Gastrocnemius medialis (tissue), 4 donors: ENCODE measurements around the gene TDRD12. TPM values are rescaled to one million over a fixed set of nuclear protein-coding genes. Genes with fewer than 3 reads are reported as not detected.

ENCODE experiments used
- ATAC-seq, 2 donors: fragments of 150-250 bp; one replicate each; pipeline ENCODE4 v1.9.1; 2016
- DNase-seq, 2 donors: peaks; one replicate each; pipeline ENCODE4 v3.0.0-alpha.2; 2019
- H3K27ac ChIP-seq, 4 donors: fragments of 200-600 bp; sonication (generic); 1 replicate in 1 of 4; 2 replicates in 3 of 4; pipeline ENCODE4 v1.5.1; 2016 to 2018; ENCODE audit warnings: mild to moderate bottlenecking in 2 of 4, moderate library complexity in 1 of 4
- H3K27me3 ChIP-seq, 3 donors: fragments of 200-600 bp; sonication (generic) in 2 of 3; 1 replicate in 1 of 3; 2 replicates in 2 of 3; pipeline versions ENCODE4 v1.5.1 to v1.6.0; 2016 to 2019; ENCODE audit warnings: mild to moderate bottlenecking in 1 of 3, moderate library complexity in 1 of 3
- H3K36me3 ChIP-seq, 2 donors: fragments of 200-600 bp; sonication (generic) in 1 of 2; one replicate each; pipeline ENCODE4 v1.5.1; 2017 to 2018
- H3K4me1 ChIP-seq, 2 donors: fragments of 200-600 bp; sonication (generic) in 1 of 2; one replicate each; pipeline ENCODE4 v1.5.1; 2016 to 2017; ENCODE audit warnings: mild to moderate bottlenecking in 2 of 2
- H3K4me3 ChIP-seq, 4 donors: fragments of 200-600 bp; sonication (generic) in 3 of 4; 1 replicate in 1 of 4; 2 replicates in 3 of 4; pipeline ENCODE4 v1.5.1; 2016 to 2019; ENCODE audit warnings: mild to moderate bottlenecking in 2 of 4
- H3K9me3 ChIP-seq, 3 donors: fragments of 200-600 bp; sonication (generic) in 2 of 3; 1 replicate in 1 of 3; 2 replicates in 2 of 3; pipeline ENCODE4 v1.5.1; 2016 to 2019
- CTCF ChIP-seq, 5 experiments: fragments of 450-650 bp in 3 of 5; fragments of 200-600 bp in 2 of 5; sonication (generic) in 2 of 5; IDR thresholded peaks in 4 of 5; conservative IDR thresholded peaks in 1 of 5; 1 replicate in 4 of 5; 2 replicates in 1 of 5; pipeline ENCODE4 v1.5.1; 2016 to 2019; ENCODE audit warnings: antibody characterized with exemption in 5 of 5, mild to moderate bottlenecking in 3 of 5, moderate library complexity in 3 of 5
- POLR2A ChIP-seq, 2 donors: fragments of 450-650 bp; IDR thresholded peaks; one replicate each; pipeline ENCODE4 v1.6.1; 2017; ENCODE audit warnings: antibody characterized with exemption in 2 of 2, mild to moderate bottlenecking in 2 of 2, moderate library complexity in 2 of 2
- in situ Hi-C, 4 donors: fragments of 200-750 bp; cut with MboI; loops; one replicate each; pipeline versions ENCODE4 v1.15.0 to v1.8.0; 2017; ENCODE audit warnings: low sequenced_read_pairs in 4 of 4
- intact Hi-C: fragments of 100-400 bp; cut with DNase I; formaldehyde crosslinking; loops from one replicate; pipeline ENCODE4 v1.15.1; 2023; ENCODE audit warnings: low total_unique reads
- total RNA-seq, 4 donors: library from RNA; depleted of rRNA; stranded (reverse); fragments of >200 nt; gene quantifications; one replicate each; pipeline versions ENCODE4 v1.1.0 to v1.2.3, GENCODE V29; 2016

TDRD12 gene
- total RNA-seq, 4 donors from 2014 or later = 0.10 to 1.0 (median 0.37) TPM

- ATAC-seq (peak in 1 of 2 donors; percentile 2), DNase-seq (peak in 1 of 2 donors; percentile 31)
- peak overlapping the region; percentile 88 to 97 (median 94) for H3K27ac ChIP-seq
- no peaks in the 10 kb centered on the region for H3K36me3 ChIP-seq
- peak overlapping the region; percentile 69 to 95 (median 82) for H3K4me3 ChIP-seq
- no peaks in the 10 kb centered on the region for H3K9me3 ChIP-seq
- intact Hi-C loops = loop anchor here (2.0 kb wide), 1 partner anchor 94 kb away; the partner anchor contains the start of gene PDCD5
- TF ChIP-seq CTCF (IDR thresholded peaks at IDR 0.05 in 4 of 5, conservative IDR thresholded peaks at IDR 0.05 in 1 of 5) (peak in 1 of 5 experiments; percentile 30), POLR2A (IDR thresholded peaks at IDR 0.05) (no peak)
- peaks cover 0 to 2% (median 0%) of the 10 kb centered on the region in 3 donors for H3K27me3 ChIP-seq
- in situ Hi-C loops = no loop called here
- peaks cover 36 to 54% of the 10 kb centered on the region in 2 donors for H3K4me1 ChIP-seq
These were observed 45.2 kb upstream of the TDRD12 start for GRCh38 chr19:32674153-32674930.

GRCh38 chr19:32674931-32675719, 44.4 kb upstream of the TDRD12 start, which contains the start of gene ANKRD27:
Gene ANKRD27 (minus strand): TSS chr19:32675180. CDS start chr19:32659015, 16,165 bp downstream.
- peaks cover 0 to 2% (median 0%) of the 10 kb centered on the region in 3 donors for H3K27me3 ChIP-seq
- intact Hi-C loops = loop anchor here (1.0 to 5.0 kb wide), 3 partner anchors 16 to 627 kb away; partner anchors contain the start of genes CEBPA, NUDT19 and PDCD5
- peak within 1 kb of the TSS; percentile 88 to 97 (median 94) for H3K27ac ChIP-seq
- no peaks in the 10 kb centered on the region for H3K36me3 ChIP-seq
- peak within 1 kb of the TSS; percentile 69 to 95 (median 82) for H3K4me3 ChIP-seq
- H3K4me1 ChIP-seq = peaks cover 31 to 46% of the 10 kb centered on the region in 2 donors
- ATAC-seq (peak; percentile 85 to 87), DNase-seq (peak; percentile 97 to 99)
- no peaks in the 10 kb centered on the region for H3K9me3 ChIP-seq
- TF ChIP-seq CTCF (IDR thresholded peaks at IDR 0.05 in 4 of 5, conservative IDR thresholded peaks at IDR 0.05 in 1 of 5) = no peak
- TF ChIP-seq POLR2A (IDR thresholded peaks at IDR 0.05) = peak; percentile 90 to 95
- in situ Hi-C loops = loop anchor here in 1 of 4 donors (25.0 kb wide), 1 partner anchor 313 kb away; no protein-coding TSS in a partner anchor

GRCh38 chr19:32675720-32676185, 43.8 kb upstream of the TDRD12 start, which contains the start of gene RGS9BP:
Gene RGS9BP (plus strand): TSS chr19:32675848. CDS start chr19:32676264, 416 bp downstream.
- in situ Hi-C loops (loop anchor here in 1 of 4 donors (25.0 kb wide), 1 partner anchor 313 kb away; no protein-coding TSS in a partner anchor), intact Hi-C loops (loop anchor here (1.0 to 5.0 kb wide), 3 partner anchors 16 to 627 kb away; partner anchors contain the start of genes CEBPA, NUDT19 and PDCD5)
- Histone ChIP-seq H3K27me3 (peaks cover 0 to 2% (median 0%) of the 10 kb centered on the region in 3 donors), H3K4me3 (peak within 1 kb of the TSS; percentile 69 to 95 (median 82)), H3K27ac (peak within 1 kb of the TSS; percentile 88 to 97 (median 94)), H3K36me3 (no peaks in the 10 kb centered on the region), H3K9me3 (no peaks in the 10 kb centered on the region), H3K4me1 (peaks cover 31 to 41% of the 10 kb centered on the region in 2 donors)
- peak; percentile 65 to 71 for ATAC-seq
- DNase-seq = peak; percentile 87 to 90
- TF ChIP-seq CTCF (IDR thresholded peaks at IDR 0.05 in 4 of 5, conservative IDR thresholded peaks at IDR 0.05 in 1 of 5) = no peak
- TF ChIP-seq POLR2A (IDR thresholded peaks at IDR 0.05) = no peak
